Lower leg skin (tissue), 3 donors: ENCODE measurements around the gene SGCG.

Experiments
- POLR2A ChIP-seq, 2 donors: fragments of 450-650 bp; IDR thresholded peaks; one replicate each; pipeline ENCODE4 v1.6.1; 2016 to 2017; ENCODE audit warnings: antibody characterized with exemption in 2 of 2, mild to moderate bottlenecking in 1 of 2, moderate library complexity in 1 of 2
- TF ChIP-seq, protein P1 (sequence below), 3 donors: fragments of 450-650 bp; IDR thresholded peaks; one replicate each; pipeline ENCODE4 v1.5.1; 2016; ENCODE audit warnings: antibody characterized with exemption in 3 of 3, mild to moderate bottlenecking in 3 of 3, moderate library complexity in 2 of 3

DNA sequence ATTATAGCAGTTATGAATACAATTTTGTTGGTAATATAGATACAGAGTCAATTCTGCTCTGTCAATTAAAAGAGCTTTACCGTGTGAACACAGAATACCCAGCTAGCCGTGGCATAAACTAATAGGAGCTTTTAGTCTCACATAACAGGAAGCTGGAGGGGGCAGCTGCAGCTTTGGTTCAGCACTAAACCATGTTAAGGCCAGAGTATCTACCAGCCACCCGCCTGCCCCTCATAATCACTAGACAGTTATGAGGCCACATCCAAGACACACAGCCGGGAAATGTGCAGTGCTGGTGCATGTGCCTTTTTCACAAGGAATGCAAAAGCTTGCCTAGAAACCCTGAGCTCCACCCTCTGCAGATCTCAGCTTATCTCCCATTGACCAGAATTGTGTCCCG, 62.3 kb downstream of the SGCG start:
- TF ChIP-seq, protein P1, sequence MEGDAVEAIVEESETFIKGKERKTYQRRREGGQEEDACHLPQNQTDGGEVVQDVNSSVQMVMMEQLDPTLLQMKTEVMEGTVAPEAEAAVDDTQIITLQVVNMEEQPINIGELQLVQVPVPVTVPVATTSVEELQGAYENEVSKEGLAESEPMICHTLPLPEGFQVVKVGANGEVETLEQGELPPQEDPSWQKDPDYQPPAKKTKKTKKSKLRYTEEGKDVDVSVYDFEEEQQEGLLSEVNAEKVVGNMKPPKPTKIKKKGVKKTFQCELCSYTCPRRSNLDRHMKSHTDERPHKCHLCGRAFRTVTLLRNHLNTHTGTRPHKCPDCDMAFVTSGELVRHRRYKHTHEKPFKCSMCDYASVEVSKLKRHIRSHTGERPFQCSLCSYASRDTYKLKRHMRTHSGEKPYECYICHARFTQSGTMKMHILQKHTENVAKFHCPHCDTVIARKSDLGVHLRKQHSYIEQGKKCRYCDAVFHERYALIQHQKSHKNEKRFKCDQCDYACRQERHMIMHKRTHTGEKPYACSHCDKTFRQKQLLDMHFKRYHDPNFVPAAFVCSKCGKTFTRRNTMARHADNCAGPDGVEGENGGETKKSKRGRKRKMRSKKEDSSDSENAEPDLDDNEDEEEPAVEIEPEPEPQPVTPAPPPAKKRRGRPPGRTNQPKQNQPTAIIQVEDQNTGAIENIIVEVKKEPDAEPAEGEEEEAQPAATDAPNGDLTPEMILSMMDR (IDR thresholded peaks at IDR 0.05) = no peak
- TF ChIP-seq POLR2A (IDR thresholded peaks at IDR 0.05) = no peak
